Measurements from ENCODE around the gene TEX52. TPM values are rescaled to one million over a fixed set of nuclear protein-coding genes. Genes with fewer than 3 reads are reported as not detected.
A peak's percentile ranks its signal among the peaks of the same experiment; 100 is the strongest.

TEX52 gene
- total and polyA plus RNA-seq, 2 of the 8 experiments (the other 6 are each of a cell fraction or from before 2014, with no cell fraction given): not detected

DNA sequence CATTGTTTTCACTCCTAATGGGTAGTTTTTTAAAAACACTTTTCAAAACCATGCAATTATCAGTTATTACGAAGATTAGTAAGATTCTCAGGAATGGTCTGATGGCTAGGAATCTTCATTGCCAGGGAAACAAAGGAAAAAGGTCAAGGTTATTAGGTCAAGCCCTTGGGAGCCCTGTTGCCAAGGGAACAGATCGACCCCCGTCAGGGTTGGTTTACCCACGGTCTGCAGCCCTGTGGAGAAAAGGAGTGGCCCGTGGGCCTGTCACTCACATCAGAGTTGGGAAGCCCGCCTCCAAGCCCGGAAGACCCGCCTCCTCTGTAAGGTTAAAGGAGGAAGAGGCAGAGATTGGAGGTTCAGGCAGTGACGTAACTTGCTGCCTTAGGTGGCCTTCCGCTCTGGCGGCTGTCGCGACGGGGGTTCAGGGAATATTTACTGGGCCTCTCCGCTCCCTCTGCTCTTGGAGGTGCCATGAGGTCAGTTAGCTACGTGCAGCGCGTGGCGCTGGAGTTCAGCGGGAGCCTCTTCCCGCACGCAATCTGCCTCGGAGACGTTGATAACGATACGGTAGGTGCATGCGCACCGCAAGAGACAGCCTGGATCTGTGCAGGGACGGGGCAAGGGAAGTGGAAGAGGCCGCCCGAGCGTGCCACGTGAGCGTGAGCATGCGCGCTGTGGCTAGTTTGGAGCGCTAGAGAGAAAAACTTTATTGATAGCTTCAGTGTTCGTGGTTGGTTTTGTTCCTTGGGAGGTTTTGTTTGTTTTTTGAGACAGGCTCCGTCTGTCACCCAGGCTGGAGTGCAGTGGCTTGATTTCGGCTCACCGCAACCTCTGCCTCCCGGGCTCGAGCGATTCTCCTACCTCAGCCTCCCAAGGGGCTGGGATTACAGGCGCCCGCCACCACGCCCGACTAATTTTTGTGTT is 44.3 kb downstream of the TEX52 start, which contains the start of gene ITFG2 (continued):
- TF ChIP-seq RFX5 (IDR thresholded peaks at IDR 0.05; ENCODE audit: borderline replicate concordance, low read depth, low read length) (no peak), CTBP2 (IDR thresholded peaks at IDR 0.05; ENCODE audit: borderline replicate concordance, insufficient read depth, insufficient read length, low read length) (no peak), SIRT6 (IDR thresholded peaks at IDR 0.05; ENCODE audit: low read length) (no peak), RNF2 (IDR thresholded peaks at IDR 0.05; ENCODE audit: borderline replicate concordance, low read depth, low read length, missing control alignments, poor library complexity, severe bottlenecking) (no peak), POLR2A (IDR thresholded peaks at IDR 0.05; ENCODE audit: control extremely low read depth in 1 of 2, low read depth in 2 of 2, low read length in 2 of 2) (peak; percentile 91 to 99), ATF3 (IDR thresholded peaks at IDR 0.05; ENCODE audit: insufficient read depth, low read depth, low read length) (peak; percentile 79), USF2 (IDR thresholded peaks at IDR 0.05; ENCODE audit: low read length) (peak; percentile 69), BCL11A (IDR thresholded peaks at IDR 0.05; ENCODE audit: low read depth in 2 of 2, low read length in 2 of 2) (no peak), POLR2AphosphoS5 (IDR thresholded peaks at IDR 0.05; ENCODE audit: low read depth, low read length) (peak; percentile 99), SAP30 (IDR thresholded peaks at IDR 0.05; ENCODE audit: insufficient read depth, insufficient replicate concordance, low read length) (peak; percentile 98), FOSL1 (IDR thresholded peaks at IDR 0.05; ENCODE audit: insufficient read depth, low read depth, low read length) (no peak), MAX (IDR thresholded peaks at IDR 0.05) (peak; percentile 99), RAD21 (IDR thresholded peaks at IDR 0.05 in 1 of 2, conservative IDR thresholded peaks at IDR 0.05 in 1 of 2; ENCODE audit: low read depth in 2 of 2, low read length in 2 of 2) (no peak), SUZ12 (IDR thresholded peaks at IDR 0.05; ENCODE audit: low read length) (no peak), RBBP5 (IDR thresholded peaks at IDR 0.05; ENCODE audit: borderline replicate concordance, low read depth, low read length) (peak; percentile 92), SP2 (IDR thresholded peaks at IDR 0.05; ENCODE audit: low read length) (peak; percentile 68), NRF1 (IDR thresholded peaks at IDR 0.05; ENCODE audit: low read depth, low read length) (peak; percentile 78)
- TF ChIP-seq, protein P1, sequence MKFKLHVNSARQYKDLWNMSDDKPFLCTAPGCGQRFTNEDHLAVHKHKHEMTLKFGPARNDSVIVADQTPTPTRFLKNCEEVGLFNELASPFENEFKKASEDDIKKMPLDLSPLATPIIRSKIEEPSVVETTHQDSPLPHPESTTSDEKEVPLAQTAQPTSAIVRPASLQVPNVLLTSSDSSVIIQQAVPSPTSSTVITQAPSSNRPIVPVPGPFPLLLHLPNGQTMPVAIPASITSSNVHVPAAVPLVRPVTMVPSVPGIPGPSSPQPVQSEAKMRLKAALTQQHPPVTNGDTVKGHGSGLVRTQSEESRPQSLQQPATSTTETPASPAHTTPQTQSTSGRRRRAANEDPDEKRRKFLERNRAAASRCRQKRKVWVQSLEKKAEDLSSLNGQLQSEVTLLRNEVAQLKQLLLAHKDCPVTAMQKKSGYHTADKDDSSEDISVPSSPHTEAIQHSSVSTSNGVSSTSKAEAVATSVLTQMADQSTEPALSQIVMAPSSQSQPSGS (IDR thresholded peaks at IDR 0.05; ENCODE audit: low read length): peak; percentile 92
